Measurements from ENCODE around the gene MYRFL. TPM values are rescaled to one million over a fixed set of nuclear protein-coding genes. Genes with fewer than 3 reads are reported as not detected.

Gene MYRFL
- polyA plus RNA-seq, 1 donor = 14.9 TPM

GRCh38 chr12:69821456-69822159, 3.4 kb upstream of the MYRFL start:
- H3K9me3 ChIP-seq (ENCODE audit: control insufficient read depth, low read depth, low read length) = no peaks in the 10 kb centered on the region
- peaks cover 8% of the 10 kb centered on the region for H3K4me1 ChIP-seq (ENCODE audit: control insufficient read depth, insufficient read depth, low read length)
- DNase-seq = no peak
- 90% methylated on average over 2 of the region's 8 CpGs for WGBS (ENCODE audit: insufficient coverage, low lambda C conversion rate)
- H3K4me3 ChIP-seq (ENCODE audit: low read length) = no peak overlapping the region
- H3K36me3 ChIP-seq (ENCODE audit: control insufficient read depth, insufficient read depth, low read length) = no peaks in the 10 kb centered on the region
- H3K27ac ChIP-seq (ENCODE audit: low read length) = no peak overlapping the region
- H3K27me3 ChIP-seq (ENCODE audit: control insufficient read depth, insufficient read depth, low read length) = no peaks in the 10 kb centered on the region

GRCh38 chr12:69822201-69822860, 2.7 kb upstream of the MYRFL start:
- no peaks in the 10 kb centered on the region for H3K9me3 ChIP-seq (ENCODE audit: control insufficient read depth, low read depth, low read length)
- no peaks in the 10 kb centered on the region for H3K36me3 ChIP-seq (ENCODE audit: control insufficient read depth, insufficient read depth, low read length)
- no peak overlapping the region for H3K27ac ChIP-seq (ENCODE audit: low read length)
- 100% methylated on average over 2 of the region's 3 CpGs for WGBS (ENCODE audit: insufficient coverage, low lambda C conversion rate)
- no peak for DNase-seq
- H3K27me3 ChIP-seq (ENCODE audit: control insufficient read depth, insufficient read depth, low read length) = no peaks in the 10 kb centered on the region
- H3K4me3 ChIP-seq (ENCODE audit: low read length) = no peak overlapping the region
- peaks cover 11% of the 10 kb centered on the region for H3K4me1 ChIP-seq (ENCODE audit: control insufficient read depth, insufficient read depth, low read length)

- no peaks in the 10 kb centered on the region for H3K9me3 ChIP-seq (ENCODE audit: control insufficient read depth, low read depth, low read length)
- H3K4me1 ChIP-seq (ENCODE audit: control insufficient read depth, insufficient read depth, low read length) = peaks cover 11% of the 10 kb centered on the region
- no peaks in the 10 kb centered on the region for H3K36me3 ChIP-seq (ENCODE audit: control insufficient read depth, insufficient read depth, low read length)
- no peaks in the 10 kb centered on the region for H3K27me3 ChIP-seq (ENCODE audit: control insufficient read depth, insufficient read depth, low read length)
- H3K27ac ChIP-seq (ENCODE audit: low read length) = no peak overlapping the region
- no peak for DNase-seq
- H3K4me3 ChIP-seq (ENCODE audit: low read length) = no peak overlapping the region
Measured at GRCh38 chr12:69824028-69824427, 999 bp upstream of the MYRFL start.

GRCh38 chr12:69828897-69829296, 3.9 kb downstream of the MYRFL start:
- no peak overlapping the region for H3K4me3 ChIP-seq (ENCODE audit: low read length)

GRCh38 chr12:69833696-69834095, 8.7 kb downstream of the MYRFL start:
- peak in 1 of 2 donors; percentile 42 for DNase-seq
- no peaks in the 10 kb centered on the region for H3K27me3 ChIP-seq (ENCODE audit: control insufficient read depth, insufficient read depth, low read length)
- H3K4me3 ChIP-seq (ENCODE audit: low read length) = no peak overlapping the region
- peaks cover 47% of the 10 kb centered on the region for H3K4me1 ChIP-seq (ENCODE audit: control insufficient read depth, insufficient read depth, low read length)
- H3K9me3 ChIP-seq (ENCODE audit: control insufficient read depth, low read depth, low read length) = no peaks in the 10 kb centered on the region
- WGBS (ENCODE audit: insufficient coverage, low lambda C conversion rate) = no CpG with 5 or more reads among the region's 2 CpGs
- H3K27ac ChIP-seq (ENCODE audit: low read length) = peak overlapping the region; percentile 87
- H3K36me3 ChIP-seq (ENCODE audit: control insufficient read depth, insufficient read depth, low read length) = no peaks in the 10 kb centered on the region

More at GRCh38 chr12:69828897-69829296, 3.9 kb downstream of the MYRFL start:
- WGBS (ENCODE audit: insufficient coverage, low lambda C conversion rate) = 100% methylated on average over 2 of the region's 5 CpGs
- Histone ChIP-seq H3K27me3 (ENCODE audit: control insufficient read depth, insufficient read depth, low read length) (no peaks in the 10 kb centered on the region), H3K9me3 (ENCODE audit: control insufficient read depth, low read depth, low read length) (no peaks in the 10 kb centered on the region), H3K36me3 (ENCODE audit: control insufficient read depth, insufficient read depth, low read length) (no peaks in the 10 kb centered on the region), H3K27ac (ENCODE audit: low read length) (no peak overlapping the region), H3K4me1 (ENCODE audit: control insufficient read depth, insufficient read depth, low read length) (peaks cover 21% of the 10 kb centered on the region)
- no peak for DNase-seq

GRCh38 chr12:69834147-69834546, 9.1 kb downstream of the MYRFL start:
- Histone ChIP-seq H3K27me3 (ENCODE audit: control insufficient read depth, insufficient read depth, low read length) (no peaks in the 10 kb centered on the region), H3K27ac (ENCODE audit: low read length) (peak overlapping the region; percentile 87), H3K4me1 (ENCODE audit: control insufficient read depth, insufficient read depth, low read length) (peaks cover 52% of the 10 kb centered on the region), H3K4me3 (ENCODE audit: low read length) (no peak overlapping the region), H3K9me3 (ENCODE audit: control insufficient read depth, low read depth, low read length) (no peaks in the 10 kb centered on the region), H3K36me3 (ENCODE audit: control insufficient read depth, insufficient read depth, low read length) (no peaks in the 10 kb centered on the region)
- 14% methylated on average over 1 of the region's 2 CpGs for WGBS (ENCODE audit: insufficient coverage, low lambda C conversion rate)
- DNase-seq = peak; percentile 60 to 78

GRCh38 chr12:69834576-69834975, 9.5 kb downstream of the MYRFL start:
- H3K27ac ChIP-seq (ENCODE audit: low read length) = peak overlapping the region; percentile 87
- no peaks in the 10 kb centered on the region for H3K27me3 ChIP-seq (ENCODE audit: control insufficient read depth, insufficient read depth, low read length)
- no peaks in the 10 kb centered on the region for H3K36me3 ChIP-seq (ENCODE audit: control insufficient read depth, insufficient read depth, low read length)
- peaks cover 52% of the 10 kb centered on the region for H3K4me1 ChIP-seq (ENCODE audit: control insufficient read depth, insufficient read depth, low read length)
- no peak overlapping the region for H3K4me3 ChIP-seq (ENCODE audit: low read length)
- H3K9me3 ChIP-seq (ENCODE audit: control insufficient read depth, low read depth, low read length) = no peaks in the 10 kb centered on the region
- peak in 1 of 2 donors; percentile 78 for DNase-seq

- peaks cover 56% of the 10 kb centered on the region for H3K4me1 ChIP-seq (ENCODE audit: control insufficient read depth, insufficient read depth, low read length)
Measured at GRCh38 chr12:69835081-69835480, 10.1 kb downstream of the MYRFL start.

GRCh38 chr12:69836015-69836414, 11.0 kb downstream of the MYRFL start:
- no peak for DNase-seq
- H3K27me3 ChIP-seq (ENCODE audit: control insufficient read depth, insufficient read depth, low read length) = no peaks in the 10 kb centered on the region
- peak overlapping the region; percentile 87 for H3K27ac ChIP-seq (ENCODE audit: low read length)
- no peak overlapping the region for H3K4me3 ChIP-seq (ENCODE audit: low read length)
- H3K36me3 ChIP-seq (ENCODE audit: control insufficient read depth, insufficient read depth, low read length) = no peaks in the 10 kb centered on the region
- no CpG with 5 or more reads among the region's 13 CpGs for WGBS (ENCODE audit: insufficient coverage, low lambda C conversion rate)
- peaks cover 63% of the 10 kb centered on the region for H3K4me1 ChIP-seq (ENCODE audit: control insufficient read depth, insufficient read depth, low read length)
- H3K9me3 ChIP-seq (ENCODE audit: control insufficient read depth, low read depth, low read length) = no peaks in the 10 kb centered on the region

More at GRCh38 chr12:69835081-69835480, 10.1 kb downstream of the MYRFL start:
- WGBS (ENCODE audit: insufficient coverage, low lambda C conversion rate) = 50% methylated on average over 2 of the region's 3 CpGs
- peak overlapping the region; percentile 87 for H3K27ac ChIP-seq (ENCODE audit: low read length)
- H3K36me3 ChIP-seq (ENCODE audit: control insufficient read depth, insufficient read depth, low read length) = no peaks in the 10 kb centered on the region
- H3K27me3 ChIP-seq (ENCODE audit: control insufficient read depth, insufficient read depth, low read length) = no peaks in the 10 kb centered on the region
- H3K9me3 ChIP-seq (ENCODE audit: control insufficient read depth, low read depth, low read length) = no peaks in the 10 kb centered on the region
- no peak for DNase-seq
- H3K4me3 ChIP-seq (ENCODE audit: low read length) = no peak overlapping the region

- Histone ChIP-seq H3K4me1 (ENCODE audit: control insufficient read depth, insufficient read depth, low read length) (peaks cover 71% of the 10 kb centered on the region), H3K36me3 (ENCODE audit: control insufficient read depth, insufficient read depth, low read length) (no peaks in the 10 kb centered on the region), H3K27ac (ENCODE audit: low read length) (peak overlapping the region; percentile 87), H3K27me3 (ENCODE audit: control insufficient read depth, insufficient read depth, low read length) (no peaks in the 10 kb centered on the region), H3K4me3 (ENCODE audit: low read length) (no peak overlapping the region), H3K9me3 (ENCODE audit: control insufficient read depth, low read depth, low read length) (no peaks in the 10 kb centered on the region)
- 73% methylated on average over 3 of the region's 4 CpGs for WGBS (ENCODE audit: insufficient coverage, low lambda C conversion rate)
- no peak for DNase-seq
Measured at GRCh38 chr12:69837191-69837590, 12.2 kb downstream of the MYRFL start.
